T47D (cell line): ENCODE data around the gene NF1.

ENCODE experiments used
- DNase-seq, 2 experiments: peaks; one replicate each; pipeline versions ENCODE4 v3.0.0 to v3.0.0-alpha.2; 2011 to 2012; ENCODE audit warnings: low read depth in 1 of 2, low spot score in 1 of 2
- JUND ChIP-seq: IDR thresholded peaks from 2 replicates; pipeline ENCODE4 v1.6.1; 2012; ENCODE audit warnings: low read depth
- in situ Hi-C: cut with HindIII; loops from 2 replicates; pipeline ENCODE4 v1.10.0; 2016; ENCODE audit warnings: low sequenced_read_pairs, low pct_unique_long_range_greater_than_20kb

Gene NF1

GRCh38 chr17:31401456-31402254, 306.9 kb downstream of the NF1 start:
- no peak for DNase-seq
- no peak for TF ChIP-seq JUND
- in situ Hi-C loops, result no loop called here

- no peak for DNase-seq
- TF ChIP-seq JUND, result no peak
- in situ Hi-C loops, result no loop called here
Observed at GRCh38 chr17:31404028-31404949, 309.5 kb downstream of the NF1 start.

- TF ChIP-seq JUND, result no peak
- in situ Hi-C loops, result no loop called here
- DNase-seq, result no peak
Observed at GRCh38 chr17:31405890-31406371, 311.2 kb downstream of the NF1 start.

- in situ Hi-C loops, result no loop called here
- DNase-seq, result no peak
- TF ChIP-seq JUND, result no peak
Observed at GRCh38 chr17:31408586-31408985, 313.8 kb downstream of the NF1 start.

GRCh38 chr17:31411707-31412285, 317.0 kb downstream of the NF1 start:
- no peak for TF ChIP-seq JUND
- in situ Hi-C loops, result no loop called here
- DNase-seq, result no peak

GRCh38 chr17:31412511-31412910, 317.7 kb downstream of the NF1 start:
- DNase-seq, result no peak
- TF ChIP-seq JUND, result no peak
- in situ Hi-C loops, result no loop called here

- in situ Hi-C loops, result no loop called here
- DNase-seq, result no peak
- no peak for TF ChIP-seq JUND
Observed at GRCh38 chr17:31413081-31413799, 318.5 kb downstream of the NF1 start.

GRCh38 chr17:31413874-31414549, 319.2 kb downstream of the NF1 start:
- DNase-seq, result no peak
- no peak for TF ChIP-seq JUND
- in situ Hi-C loops, result no loop called here

- TF ChIP-seq JUND, result no peak
- in situ Hi-C loops, result no loop called here
- DNase-seq, result no peak
Observed at GRCh38 chr17:31414550-31414918, 319.8 kb downstream of the NF1 start.

GRCh38 chr17:31415004-31415454, 320.3 kb downstream of the NF1 start:
- in situ Hi-C loops, result no loop called here
- DNase-seq, result no peak
- no peak for TF ChIP-seq JUND

GRCh38 chr17:31415640-31416502, 321.1 kb downstream of the NF1 start:
- DNase-seq, result no peak
- in situ Hi-C loops, result no loop called here
- TF ChIP-seq JUND, result no peak
